Panc1 (cell line): Measurements from ENCODE around the gene CUX1. TPM values are rescaled to one million over a fixed set of nuclear protein-coding genes. Genes with fewer than 3 reads are reported as not detected.

Source experiments
- ATAC-seq: fragments of 200-7000 bp; cut with Tn5 transposase; 2 replicates; pipeline ENCODE4 v1.9.1; 2020; ENCODE audit warnings: mild to moderate bottlenecking, moderate library complexity
- BruUV-seq: library from RNA; stranded (reverse); fragments of 400-500 nt; replicated peaks from 2 replicates; lab custom pipeline; 2021; lab: Mats Ljungman, UMichigan
- CTCF ChIA-PET: fragments of 300-600 bp; sonication (Branson Sonifier 250); formaldehyde crosslinking; loops from one replicate; lab custom pipeline; 2022; ENCODE audit warnings: antibody characterized with exemption; lab: Charles Lee
- POLR2A ChIA-PET: fragments of 300-600 bp; sonication (Branson Sonifier 250); formaldehyde crosslinking; loops from one replicate; lab custom pipeline; 2022; ENCODE audit warnings: antibody characterized with exemption; lab: Charles Lee
- DNase-seq: peaks from one replicate; pipeline ENCODE4 v3.0.0-alpha.2; 2010; ENCODE audit warnings: low read depth, low spot score
- H3K27ac ChIP-seq: 2 replicates; pipeline ENCODE4 v1.5.1; 2011; ENCODE audit warnings: mild to moderate bottlenecking, low read length, inconsistent platforms
- H3K27me3 ChIP-seq: fragments of 200-500 bp; sonication (Bioruptor generic); 2 replicates; pipeline ENCODE4 v1.6.0; 2014; ENCODE audit warnings: low read length, inconsistent platforms; ENCODE audit not compliant: control insufficient read depth, insufficient read depth
- H3K36me3 ChIP-seq: fragments of 200-500 bp; sonication (Bioruptor generic); 2 replicates; pipeline ENCODE4 v1.5.1; 2014; ENCODE audit warnings: inconsistent platforms, mild to moderate bottlenecking, low read length, moderate library complexity; ENCODE audit not compliant: control insufficient read depth, insufficient read depth
- H3K4me1 ChIP-seq: 2 replicates; pipeline ENCODE4 v1.5.1; 2011; ENCODE audit warnings: inconsistent platforms, mild to moderate bottlenecking, low read length, moderate library complexity; ENCODE audit not compliant: control insufficient read depth, insufficient read depth
- H3K4me3 ChIP-seq, 2 experiments: 2 replicates each; pipeline ENCODE4 v1.5.1; 2011 to 2012; ENCODE audit warnings: low read depth in 2 of 2, low read length in 2 of 2, mild to moderate bottlenecking in 2 of 2, inconsistent platforms in 1 of 2, moderate library complexity in 1 of 2
- H3K9me3 ChIP-seq: fragments of 200-500 bp; sonication (Bioruptor generic); 2 replicates; pipeline ENCODE4 v1.5.1; 2014; ENCODE audit warnings: low read depth, mild to moderate bottlenecking, inconsistent platforms, low read length, moderate library complexity; ENCODE audit not compliant: control insufficient read depth, insufficient read depth
- CTCF ChIP-seq: fragments of 450-650 bp; IDR thresholded peaks from 2 replicates; pipeline ENCODE4 v1.5.1; 2017; ENCODE audit warnings: mild to moderate bottlenecking
- POLR2AphosphoS5 ChIP-seq: IDR thresholded peaks from 2 replicates; pipeline ENCODE4 v1.6.1; 2012; ENCODE audit warnings: mild to moderate bottlenecking, low read depth, low read length, moderate library complexity
- REST ChIP-seq, 2 experiments: IDR thresholded peaks; 2 replicates each; pipeline ENCODE4 v1.6.1; 2011 to 2012; ENCODE audit warnings: low read depth in 2 of 2, control low read depth in 1 of 2, low read length in 1 of 2, mild to moderate bottlenecking in 1 of 2, moderate library complexity in 1 of 2; ENCODE audit not compliant: insufficient read depth in 1 of 2
- SIN3A ChIP-seq: IDR thresholded peaks from 2 replicates; pipeline ENCODE4 v1.6.1; 2012; ENCODE audit warnings: low read depth, mild to moderate bottlenecking, low read length, moderate library complexity, borderline replicate concordance; ENCODE audit not compliant: insufficient read depth
- TCF7L2 ChIP-seq: IDR thresholded peaks from 2 replicates; pipeline ENCODE4 v1.6.1; 2011; ENCODE audit warnings: mild to moderate bottlenecking, low read depth, low read length, inconsistent platforms
- in situ Hi-C: cut with HindIII; loops from 2 replicates; pipeline ENCODE4 v1.10.0; 2016; ENCODE audit warnings: low sequenced_read_pairs, low pct_unique_long_range_greater_than_20kb
- intact Hi-C: fragments of 100-400 bp; cut with micrococcal nuclease; formaldehyde crosslinking; loops from one replicate; pipeline ENCODE4 v1.10.0; 2022; ENCODE audit not compliant: unreplicated experiment
- total RNA-seq: library from RNA; stranded (reverse); gene quantifications from one replicate; pipeline ENCODE4 v1.2.1, GENCODE V29; 2021; ENCODE audit not compliant: unreplicated experiment

Gene CUX1
- total RNA-seq, 1 experiment from 2014 or later: 50.9 TPM

- H3K4me1 ChIP-seq: peaks cover 6% of the 10 kb centered on the region; the same call in 1 of the 2 replicates
- DNase-seq: no peak
- H3K36me3 ChIP-seq: no peaks in the 10 kb centered on the region; the same call in 1 of the 2 replicates
- H3K9me3 ChIP-seq: no peaks in the 10 kb centered on the region
- no peaks in the 10 kb centered on the region for H3K27me3 ChIP-seq
- in situ Hi-C loops (no loop called here), intact Hi-C loops (no loop called here)
- no peak overlapping the region for H3K4me3 ChIP-seq
- TF ChIP-seq REST (IDR thresholded peaks at IDR 0.05; ENCODE audit: insufficient read depth in 1 of 2, low read depth in 2 of 2, low read length in 1 of 2): no peak
- no peak for TF ChIP-seq SIN3A
- ChIA-PET POLR2A (no interaction called here), CTCF (no interaction called here)
- BruUV-seq: TSS peak; percentile 15
- ATAC-seq: no peak
- H3K27ac ChIP-seq: no peak overlapping the region
Observed at GRCh38 chr7:102117743-102118142, 300.3 kb downstream of the CUX1 start.

GRCh38 chr7:102119213-102119651 is 301.8 kb downstream of the CUX1 start:
- no peak overlapping the region for H3K4me3 ChIP-seq
- H3K9me3 ChIP-seq: no peaks in the 10 kb centered on the region
- ChIA-PET POLR2A (no interaction called here), CTCF (no interaction called here)
- in situ Hi-C loops: no loop called here
- no peaks in the 10 kb centered on the region; the same call in 1 of the 2 replicates for H3K36me3 ChIP-seq
- no peak overlapping the region for H3K27ac ChIP-seq
- DNase-seq: no peak
- no peak for ATAC-seq
- H3K27me3 ChIP-seq: no peaks in the 10 kb centered on the region
- no TSS peak for BruUV-seq
- peaks cover 6% of the 10 kb centered on the region; the same call in 1 of the 2 replicates for H3K4me1 ChIP-seq
- no peak for TF ChIP-seq POLR2AphosphoS5
- no peak for TF ChIP-seq CTCF
- no peak for TF ChIP-seq REST (IDR thresholded peaks at IDR 0.05; ENCODE audit: insufficient read depth in 1 of 2, low read depth in 2 of 2, low read length in 1 of 2)
- TF ChIP-seq SIN3A: no peak
- no peak for TF ChIP-seq TCF7L2
- intact Hi-C loops: no loop called here
